Liver (tissue), 9 donors: ENCODE measurements around the gene SRSF2. TPM values are rescaled to one million over a fixed set of nuclear protein-coding genes. Genes with fewer than 3 reads are reported as not detected.

Source experiments
- DNase-seq: peaks from one replicate; pipeline ENCODE4 v3.0.0-alpha.2; 2017; ENCODE audit warnings: low spot score
- H3K27ac ChIP-seq, 2 donors: one replicate each; pipeline ENCODE4 v1.7.0; 2013; ENCODE audit warnings: inconsistent platforms in 2 of 2, low read length in 2 of 2, control low read depth in 1 of 2, low read depth in 1 of 2, mild to moderate bottlenecking in 1 of 2
- H3K27me3 ChIP-seq, 4 donors: one replicate each; pipeline versions ENCODE4 v1.6.1 to v1.7.0; 2013; ENCODE audit warnings: low read length in 3 of 4, inconsistent platforms in 1 of 4, mild to moderate bottlenecking in 1 of 4, moderate library complexity in 1 of 4; ENCODE audit not compliant: control insufficient read depth in 4 of 4, insufficient read depth in 4 of 4
- H3K36me3 ChIP-seq, 4 donors: one replicate each; pipeline versions ENCODE4 v1.6.1 to v1.7.0; 2013; ENCODE audit warnings: low read length in 3 of 4, mild to moderate bottlenecking in 3 of 4, low read depth in 1 of 4, moderate library complexity in 1 of 4; ENCODE audit not compliant: control insufficient read depth in 4 of 4, insufficient read depth in 3 of 4
- H3K4me1 ChIP-seq, 4 donors: one replicate each; pipeline versions ENCODE4 v1.6.1 to v1.7.0; 2013; ENCODE audit warnings: low read length in 3 of 4, mild to moderate bottlenecking in 3 of 4, moderate library complexity in 1 of 4; ENCODE audit not compliant: control insufficient read depth in 4 of 4, insufficient read depth in 4 of 4
- H3K4me3 ChIP-seq, 3 donors: one replicate each; pipeline versions ENCODE4 v1.6.1 to v1.7.0; 2013; ENCODE audit warnings: low read length in 3 of 3, control low read depth in 1 of 3, low read depth in 1 of 3, mild to moderate bottlenecking in 1 of 3
- H3K9ac ChIP-seq, 2 donors: one replicate each; pipeline ENCODE4 v1.7.0; 2013; ENCODE audit warnings: low read length in 2 of 2, mild to moderate bottlenecking in 2 of 2, moderate library complexity in 2 of 2, control low read depth in 1 of 2, low read depth in 1 of 2
- H3K9me3 ChIP-seq, 4 donors: one replicate each; pipeline versions ENCODE4 v1.6.1 to v1.7.0; 2013; ENCODE audit warnings: low read length in 3 of 4; ENCODE audit not compliant: control insufficient read depth in 4 of 4
- ATF3 ChIP-seq: IDR thresholded peaks from 2 replicates; pipeline ENCODE4 v1.6.1; 2016; ENCODE audit warnings: antibody characterized with exemption
- CTCF ChIP-seq: fragments of 150-350 bp; IDR thresholded peaks from 2 replicates; pipeline ENCODE4 v1.5.1; 2017; ENCODE audit warnings: improper control_type of control experiment, low read depth, low read length; ENCODE audit not compliant: missing input control
- EGR1 ChIP-seq, 2 donors: IDR thresholded peaks; 2 replicates each; pipeline ENCODE4 v1.6.1; 2016 to 2018; ENCODE audit warnings: antibody characterized with exemption in 2 of 2, low read depth in 2 of 2
- FOXA1 ChIP-seq: IDR thresholded peaks from 2 replicates; pipeline ENCODE4 v1.6.1; 2016; ENCODE audit warnings: antibody characterized with exemption
- FOXA2 ChIP-seq: IDR thresholded peaks from 2 replicates; pipeline ENCODE4 v1.6.1; 2016; ENCODE audit warnings: antibody characterized with exemption
- GABPA ChIP-seq, 2 donors: IDR thresholded peaks in 1 of 2; conservative IDR thresholded peaks in 1 of 2; 2 replicates each; pipeline ENCODE4 v1.6.1; 2016; ENCODE audit warnings: antibody characterized with exemption in 2 of 2, mild to moderate bottlenecking in 1 of 2, moderate library complexity in 1 of 2
- HNF4A ChIP-seq, 2 donors: conservative IDR thresholded peaks; 2 replicates each; pipeline ENCODE4 v1.6.1; 2016; ENCODE audit warnings: antibody characterized with exemption in 2 of 2, mild to moderate bottlenecking in 2 of 2
- HNF4G ChIP-seq: IDR thresholded peaks from 2 replicates; pipeline ENCODE4 v1.6.1; 2016; ENCODE audit warnings: antibody characterized with exemption
- NR2F2 ChIP-seq: IDR thresholded peaks from 2 replicates; pipeline ENCODE4 v1.6.1; 2016; ENCODE audit warnings: antibody characterized with exemption
- RAD21 ChIP-seq, 2 donors: IDR thresholded peaks; 2 replicates each; pipeline ENCODE4 v1.6.1; 2016; ENCODE audit warnings: antibody characterized with exemption in 2 of 2, mild to moderate bottlenecking in 2 of 2
- REST ChIP-seq: IDR thresholded peaks from 2 replicates; pipeline ENCODE4 v1.6.1; 2016; ENCODE audit warnings: antibody characterized with exemption, mild to moderate bottlenecking
- RXRA ChIP-seq, 2 donors: IDR thresholded peaks; 2 replicates each; pipeline ENCODE4 v1.6.1; 2017 to 2018; ENCODE audit warnings: antibody characterized with exemption in 2 of 2, mild to moderate bottlenecking in 1 of 2
- SP1 ChIP-seq: IDR thresholded peaks from 2 replicates; pipeline ENCODE4 v1.6.1; 2018; ENCODE audit warnings: antibody characterized with exemption, mild to moderate bottlenecking
- TAF1 ChIP-seq: conservative IDR thresholded peaks from 2 replicates; pipeline ENCODE4 v1.6.1; 2016; ENCODE audit warnings: antibody characterized with exemption, mild to moderate bottlenecking
- WGBS: extraction: QIAGEN DNeasy Blood & Tissue Kit; methylation state at CpG from one replicate; pipeline ENCODE4 v1.1.7; 2013; 5-methylcytosine and 5-hydroxymethylcytosine counted together
- polyA plus RNA-seq, 2 donors: library from polyadenylated mRNA; stranded (reverse) in 1 of 2; unstranded in 1 of 2; fragments of 200-250 nt in 1 of 2; fragments of >200 nt in 1 of 2; fragmentation: Nextera tagmentation in 1 of 2; extraction: Ambion mirVana in 1 of 2; gene quantifications; one replicate each; pipeline versions ENCODE4 v1.2.1 to v1.2.3, GENCODE V29; 2013 to 2015
- total RNA-seq, 2 donors: library from RNA; depleted of rRNA; stranded (reverse); fragments of >200 nt; gene quantifications; one replicate each; pipeline ENCODE4 v1.2.3, GENCODE V29; 2014
- donor health status: healthy.
- donor health status: healthy.
- donor health status: healthy.
- donor health status: healthy.
- donor health status: healthy.

SRSF2 gene
- total and polyA plus RNA-seq, 4 donors = 66.5 to 184 (median 150) TPM

GRCh38 chr17:76695059-76695831, 41.9 kb downstream of the SRSF2 start:
- 77% methylated on average over 16 of the region's 16 CpGs for WGBS
- H3K27me3 ChIP-seq = no peaks in the 10 kb centered on the region
- no peaks in the 10 kb centered on the region for H3K9me3 ChIP-seq
- H3K4me3 ChIP-seq = no peak overlapping the region
- TF ChIP-seq EGR1 (IDR thresholded peaks at IDR 0.05; ENCODE audit: low read depth in 2 of 2) (no peak), FOXA2 (no peak), CTCF (no peak)
- DNase-seq = no peak
- H3K27ac ChIP-seq = peak overlapping the region in 1 of 2 donors; percentile 27
- H3K9ac ChIP-seq = no peak overlapping the region
- peaks cover 0 to 5% (median 0%) of the 10 kb centered on the region in 4 donors for H3K4me1 ChIP-seq
- no peaks in the 10 kb centered on the region for H3K36me3 ChIP-seq

GRCh38 chr17:76691379-76692191, 45.5 kb downstream of the SRSF2 start:
- Histone ChIP-seq H3K9ac (no peak overlapping the region), H3K27ac (no peak overlapping the region), H3K9me3 (no peaks in the 10 kb centered on the region), H3K36me3 (no peaks in the 10 kb centered on the region), H3K27me3 (no peaks in the 10 kb centered on the region), H3K4me3 (no peak overlapping the region), H3K4me1 (peaks cover 0 to 3% (median 0%) of the 10 kb centered on the region in 4 donors)
- no peak for DNase-seq
- TF ChIP-seq EGR1 (IDR thresholded peaks at IDR 0.05; ENCODE audit: low read depth in 2 of 2) (no peak), CTCF (no peak), ATF3 (no peak), NR2F2 (no peak), SP1 (no peak), HNF4G (no peak), RAD21 (IDR thresholded peaks at IDR 0.05) (no peak), RXRA (IDR thresholded peaks at IDR 0.05) (no peak), REST (no peak), GABPA (IDR thresholded peaks at IDR 0.05 in 1 of 2, conservative IDR thresholded peaks at IDR 0.05 in 1 of 2) (no peak), TAF1 (no peak), FOXA1 (no peak), HNF4A (conservative IDR thresholded peaks at IDR 0.05) (no peak)
- 85% methylated on average over 14 of the region's 14 CpGs for WGBS
